Stimulated activated CD8-positive, alpha-beta memory T cell treated with anti-CD3 and anti-CD28 coated beads, Interleukin-4, amount 100 ng/mL, for 4 hours (primary cell): ENCODE measurements around the gene IL10RA.

Experiments
- DNase-seq, 2 donors: peaks; one replicate each; pipeline ENCODE4 v3.0.0-alpha.2; 2020; ENCODE audit warnings: low read depth in 2 of 2, low spot score in 1 of 2

IL10RA gene

GRCh38 chr11:117989351-117990102 lies 3.3 kb downstream of the IL10RA start:
- DNase-seq, result no peak

- DNase-seq, result no peak
Measured at GRCh38 chr11:117992136-117992535, 5.9 kb downstream of the IL10RA start.

- DNase-seq, result no peak
Measured at GRCh38 chr11:117992620-117993019, 6.4 kb downstream of the IL10RA start.

GRCh38 chr11:117993988-117994745 lies 8.0 kb downstream of the IL10RA start:
- DNase-seq, result no peak

GRCh38 chr11:117995472-117995871 lies 9.3 kb downstream of the IL10RA start:
- no peak for DNase-seq

GRCh38 chr11:117996058-117996457 lies 9.9 kb downstream of the IL10RA start:
- DNase-seq, result no peak

- DNase-seq, result no peak
Measured at GRCh38 chr11:117997406-117997805, 11.2 kb downstream of the IL10RA start.

- no peak for DNase-seq
Measured at GRCh38 chr11:117997823-117998579, 11.8 kb downstream of the IL10RA start.

GRCh38 chr11:117998664-117999353 lies 12.6 kb downstream of the IL10RA start:
- no peak for DNase-seq

- no peak for DNase-seq
Measured at GRCh38 chr11:117999354-117999993, 13.3 kb downstream of the IL10RA start.

GRCh38 chr11:118000067-118000849 lies 14.1 kb downstream of the IL10RA start:
- no peak for DNase-seq

- no peak for DNase-seq
Measured at GRCh38 chr11:118000850-118001228, 14.6 kb downstream of the IL10RA start.

- DNase-seq, result no peak
Measured at GRCh38 chr11:118001494-118001971, 15.3 kb downstream of the IL10RA start.

- DNase-seq, result no peak
Measured at GRCh38 chr11:118002010-118002540, 15.9 kb downstream of the IL10RA start.

GRCh38 chr11:118002541-118003423 lies 16.6 kb downstream of the IL10RA start:
- peak in 1 of 2 donors; percentile 32 for DNase-seq

GRCh38 chr11:118003456-118003855 lies 17.3 kb downstream of the IL10RA start:
- DNase-seq, result no peak

- DNase-seq, result no peak
Measured at GRCh38 chr11:118004543-118005223, 18.5 kb downstream of the IL10RA start.
